Esophagus (tissue), 2 donors: ENCODE measurements around the gene CYP17A1. TPM values are rescaled to one million over a fixed set of nuclear protein-coding genes. Genes with fewer than 3 reads are reported as not detected.
A peak's percentile ranks its signal among the peaks of the same experiment; 100 is the strongest.

ENCODE experiments used
- H3K27ac ChIP-seq, 2 donors: one replicate each; pipeline ENCODE4 v1.5.1; 2013; ENCODE audit warnings: low read depth in 2 of 2, mild to moderate bottlenecking in 2 of 2, inconsistent platforms in 1 of 2, low read length in 1 of 2, moderate library complexity in 1 of 2
- H3K27me3 ChIP-seq, 2 donors: one replicate each; pipeline ENCODE4 v1.6.1; 2013; ENCODE audit warnings: low read length in 2 of 2, control low read depth in 1 of 2, mild to moderate bottlenecking in 1 of 2; ENCODE audit not compliant: insufficient read depth in 2 of 2, control insufficient read depth in 1 of 2
- H3K36me3 ChIP-seq, 2 donors: one replicate each; pipeline ENCODE4 v1.6.1; 2013; ENCODE audit warnings: low read length in 1 of 2; ENCODE audit not compliant: control insufficient read depth in 2 of 2, insufficient read depth in 2 of 2
- H3K4me1 ChIP-seq, 2 donors: one replicate each; pipeline ENCODE4 v1.6.1; 2013; ENCODE audit warnings: low read length in 1 of 2; ENCODE audit not compliant: control insufficient read depth in 2 of 2, insufficient read depth in 2 of 2
- H3K4me3 ChIP-seq, 2 donors: one replicate each; pipeline ENCODE4 v1.5.1; 2013; ENCODE audit warnings: low read length in 2 of 2, mild to moderate bottlenecking in 2 of 2, low read depth in 1 of 2, moderate library complexity in 1 of 2
- H3K9me3 ChIP-seq, 2 donors: one replicate each; pipeline ENCODE4 v1.6.1; 2013; ENCODE audit warnings: mild to moderate bottlenecking in 2 of 2, low read depth in 1 of 2, low read length in 1 of 2, moderate library complexity in 1 of 2; ENCODE audit not compliant: control insufficient read depth in 2 of 2, insufficient read depth in 1 of 2
- WGBS, 2 donors: extraction: QIAGEN DNeasy Blood & Tissue Kit; methylation state at CpG; one replicate each; pipeline ENCODE4 v1.1.7; 2013; 5-methylcytosine and 5-hydroxymethylcytosine counted together
- polyA plus RNA-seq, 2 donors: library from polyadenylated mRNA; stranded (reverse); fragments of 200-250 nt; gene quantifications; one replicate each; pipeline ENCODE4 v1.2.3, GENCODE V29; 2013
- donor health status: healthy with polysubstance abuse.
- donor health status: Bipolar disorder and iron deficiency.

Gene CYP17A1
- polyA plus RNA-seq, 2 donors, result 0.71 TPM; not detected in 1

GRCh38 chr10:102799691-102800471 is 37.3 kb downstream of the CYP17A1 start:
- Histone ChIP-seq H3K27me3 (no peaks in the 10 kb centered on the region), H3K27ac (peak overlapping the region; percentile 36 to 73), H3K9me3 (no peaks in the 10 kb centered on the region), H3K4me1 (peaks cover 0 to 7% of the 10 kb centered on the region in 2 donors), H3K4me3 (no peak overlapping the region), H3K36me3 (peaks cover 0 to 10% of the 10 kb centered on the region in 2 donors)
- 49 to 56% methylated on average over 8 of the region's 8 CpGs for WGBS, 2 donors

- peaks cover 0 to 10% of the 10 kb centered on the region in 2 donors for H3K36me3 ChIP-seq
- H3K27ac ChIP-seq, result peak overlapping the region; percentile 28 to 72
- WGBS, 2 donors, result 46 to 49% methylated on average over 9 of the region's 9 CpGs
- peaks cover 0 to 7% of the 10 kb centered on the region in 2 donors for H3K4me1 ChIP-seq
- H3K4me3 ChIP-seq, result no peak overlapping the region
- no peaks in the 10 kb centered on the region for H3K9me3 ChIP-seq
- no peaks in the 10 kb centered on the region for H3K27me3 ChIP-seq
Observed at GRCh38 chr10:102796407-102797176, 40.6 kb downstream of the CYP17A1 start.

- H3K4me3 ChIP-seq, result no peak overlapping the region
Observed at GRCh38 chr10:102795453-102796406, 41.5 kb downstream of the CYP17A1 start.

GRCh38 chr10:102791754-102792395 is 45.3 kb downstream of the CYP17A1 start:
- 72 to 80% methylated on average over 8 of the region's 8 CpGs for WGBS, 2 donors
- Histone ChIP-seq H3K27ac (no peak overlapping the region), H3K4me3 (no peak overlapping the region), H3K9me3 (no peaks in the 10 kb centered on the region), H3K27me3 (no peaks in the 10 kb centered on the region), H3K4me1 (no peaks in the 10 kb centered on the region), H3K36me3 (no peaks in the 10 kb centered on the region)

More at GRCh38 chr10:102795453-102796406, 41.5 kb downstream of the CYP17A1 start:
- Histone ChIP-seq H3K9me3 (no peaks in the 10 kb centered on the region), H3K4me1 (peaks cover 0 to 7% of the 10 kb centered on the region in 2 donors), H3K36me3 (peaks cover 0 to 10% of the 10 kb centered on the region in 2 donors), H3K27me3 (no peaks in the 10 kb centered on the region), H3K27ac (peak overlapping the region in 1 of 2 donors; percentile 72)
- WGBS, 2 donors, result 77 to 78% methylated on average over 15 of the region's 15 CpGs

- 64 to 67% methylated on average over 2 of the region's 2 CpGs for WGBS, 2 donors
- Histone ChIP-seq H3K27ac (peak overlapping the region in 1 of 2 donors; percentile 59), H3K4me3 (no peak overlapping the region), H3K36me3 (no peaks in the 10 kb centered on the region), H3K27me3 (no peaks in the 10 kb centered on the region), H3K9me3 (no peaks in the 10 kb centered on the region), H3K4me1 (peaks cover 2 to 9% of the 10 kb centered on the region in 2 donors)
Observed at GRCh38 chr10:102785818-102786217, 51.4 kb downstream of the CYP17A1 start.

GRCh38 chr10:102783568-102783967 is 53.6 kb downstream of the CYP17A1 start:
- H3K4me3 ChIP-seq, result no peak overlapping the region
- 53 to 62% methylated on average over 1 of the region's 1 CpG for WGBS, 2 donors
- no peaks in the 10 kb centered on the region for H3K36me3 ChIP-seq
- no peaks in the 10 kb centered on the region for H3K9me3 ChIP-seq
- H3K27me3 ChIP-seq, result no peaks in the 10 kb centered on the region
- H3K27ac ChIP-seq, result peak overlapping the region; percentile 57 to 92
- H3K4me1 ChIP-seq, result peaks cover 7 to 13% of the 10 kb centered on the region in 2 donors

- Histone ChIP-seq H3K27me3 (no peaks in the 10 kb centered on the region), H3K4me3 (no peak overlapping the region), H3K27ac (peak overlapping the region; percentile 57 to 92), H3K9me3 (no peaks in the 10 kb centered on the region), H3K4me1 (peaks cover 10 to 18% of the 10 kb centered on the region in 2 donors), H3K36me3 (no peaks in the 10 kb centered on the region)
- 25 to 43% methylated on average over 18 of the region's 18 CpGs for WGBS, 2 donors
Observed at GRCh38 chr10:102782673-102783551, 54.3 kb downstream of the CYP17A1 start.

GRCh38 chr10:102781921-102782557 is 55.2 kb downstream of the CYP17A1 start:
- Histone ChIP-seq H3K4me1 (peaks cover 12 to 20% of the 10 kb centered on the region in 2 donors), H3K4me3 (no peak overlapping the region), H3K36me3 (no peaks in the 10 kb centered on the region), H3K9me3 (no peaks in the 10 kb centered on the region), H3K27me3 (no peaks in the 10 kb centered on the region), H3K27ac (peak overlapping the region; percentile 57 to 92)
- 77 to 80% methylated on average over 6 of the region's 6 CpGs for WGBS, 2 donors
